Measurements from ENCODE around the gene SEPHS1.

The SEPHS1 gene

DNA sequence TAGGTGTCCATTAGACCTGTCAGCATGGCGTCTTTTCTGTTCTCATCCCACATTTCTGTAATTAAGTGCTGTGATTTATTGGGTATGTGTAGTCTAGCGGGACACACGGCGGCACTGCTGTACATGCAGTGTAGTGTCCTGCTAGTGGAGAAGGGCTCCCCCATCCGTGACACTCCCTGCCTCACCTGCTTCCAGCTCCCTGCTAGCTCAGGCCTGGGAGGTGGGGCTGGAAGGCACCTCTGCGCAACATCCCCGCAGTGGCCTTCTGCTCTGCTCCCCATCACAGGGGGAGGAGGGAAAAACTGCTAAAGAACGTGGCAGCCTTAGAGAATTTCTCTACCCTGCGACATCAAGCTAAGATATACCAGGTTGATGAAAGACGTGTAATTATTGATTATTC is 19.5 kb downstream of the SEPHS1 start:
- DNase-seq (ENCODE audit: low read depth in 2 of 2): no peak

- DNase-seq (ENCODE audit: low read depth in 2 of 2): no peak
Observed at GRCh38 chr10:13328126-13328525, 20.0 kb downstream of the SEPHS1 start.

DNA sequence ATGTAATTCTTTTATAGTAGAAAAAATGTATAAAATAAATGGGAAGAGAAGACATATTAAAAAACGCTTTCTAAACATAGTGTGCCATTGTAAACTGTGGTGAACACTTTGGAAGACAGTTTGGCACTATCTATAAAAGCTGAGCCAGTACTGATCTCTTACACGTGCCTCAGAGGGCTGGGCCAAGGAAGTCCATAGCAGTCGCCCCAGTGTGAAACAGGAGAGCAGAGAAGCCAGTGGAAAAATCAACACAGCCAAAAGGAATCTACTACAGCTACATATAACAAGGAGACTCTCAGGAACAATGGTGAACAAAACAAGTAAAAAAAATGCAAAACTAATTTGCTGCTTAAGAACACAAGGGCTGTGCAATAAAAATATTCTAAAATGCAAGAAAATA is 20.6 kb downstream of the SEPHS1 start:
- no peak for DNase-seq (ENCODE audit: low read depth in 2 of 2)

GRCh38 chr10:13322615-13323148 is 25.4 kb downstream of the SEPHS1 start:
- no peak for DNase-seq (ENCODE audit: low read depth in 2 of 2)

DNA sequence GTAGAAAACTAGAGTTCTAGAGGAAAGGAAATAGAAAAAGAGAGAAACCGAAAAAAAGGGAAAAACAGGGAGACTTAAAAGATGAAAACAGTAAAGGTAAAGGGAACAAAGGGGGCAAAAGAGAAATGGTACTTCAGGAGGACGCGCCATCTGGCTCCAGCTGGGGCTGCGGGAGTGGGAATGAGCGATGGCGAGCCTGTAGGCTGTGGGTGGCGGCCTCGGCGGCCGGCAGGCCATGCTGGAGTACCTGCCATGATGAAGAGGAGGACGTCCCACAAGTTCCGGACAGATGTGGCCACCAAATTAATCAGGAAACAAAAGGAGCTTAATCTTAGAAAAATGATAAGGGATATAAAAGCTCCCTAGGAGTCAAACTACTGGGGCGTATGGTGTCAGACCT is 26.5 kb downstream of the SEPHS1 start:
- no peak for DNase-seq (ENCODE audit: low read depth in 2 of 2)

DNA sequence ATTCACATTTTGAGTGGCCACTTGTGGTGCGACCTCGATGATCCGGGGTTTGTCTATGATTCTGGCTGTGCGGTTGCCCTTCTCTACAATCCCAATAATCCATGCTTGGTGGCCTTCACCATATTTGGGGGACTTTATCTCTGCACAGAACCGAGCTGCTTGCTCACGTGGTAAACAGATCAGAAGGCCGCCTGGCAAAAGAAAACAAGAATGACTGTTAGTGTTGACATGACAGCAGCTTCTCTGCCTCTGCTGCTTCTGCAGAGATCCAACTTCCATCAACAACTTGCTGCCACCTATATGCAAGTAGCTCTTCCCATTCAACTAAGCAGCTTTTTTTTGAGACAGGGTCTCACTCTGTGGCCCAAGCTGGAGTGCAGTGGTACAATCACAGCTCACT is 28.9 kb downstream of the SEPHS1 start:
- DNase-seq (ENCODE audit: low read depth in 2 of 2): no peak

DNA sequence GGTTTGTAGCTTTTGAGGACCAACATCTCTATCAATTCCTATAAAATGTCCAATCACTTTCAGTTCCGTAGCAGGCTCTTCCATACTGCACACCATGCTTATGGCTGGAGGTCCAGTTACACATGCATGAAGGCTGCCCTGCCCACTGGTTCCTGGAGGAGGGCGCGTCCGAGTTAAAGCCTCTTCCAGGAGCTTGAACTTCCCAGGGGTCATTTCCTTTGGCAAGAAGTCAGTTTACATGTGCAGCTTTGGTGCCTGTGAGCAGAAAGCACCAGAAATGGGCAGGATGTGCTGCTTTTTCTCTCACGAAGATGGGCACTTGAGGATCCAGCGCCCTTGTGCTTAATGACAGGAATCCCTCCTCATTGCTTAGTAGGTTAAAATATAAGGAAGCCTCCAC is 30.6 kb downstream of the SEPHS1 start:
- DNase-seq (ENCODE audit: low read depth in 2 of 2): no peak

GRCh38 chr10:13316635-13317311 is 31.3 kb downstream of the SEPHS1 start:
- DNase-seq (ENCODE audit: low read depth in 2 of 2): no peak

GRCh38 chr10:13315361-13315760 is 32.7 kb downstream of the SEPHS1 start:
- DNase-seq (ENCODE audit: low read depth in 2 of 2): no peak

GRCh38 chr10:13311177-13311575 is 36.9 kb downstream of the SEPHS1 start:
- DNase-seq (ENCODE audit: low read depth in 2 of 2): no peak

DNA sequence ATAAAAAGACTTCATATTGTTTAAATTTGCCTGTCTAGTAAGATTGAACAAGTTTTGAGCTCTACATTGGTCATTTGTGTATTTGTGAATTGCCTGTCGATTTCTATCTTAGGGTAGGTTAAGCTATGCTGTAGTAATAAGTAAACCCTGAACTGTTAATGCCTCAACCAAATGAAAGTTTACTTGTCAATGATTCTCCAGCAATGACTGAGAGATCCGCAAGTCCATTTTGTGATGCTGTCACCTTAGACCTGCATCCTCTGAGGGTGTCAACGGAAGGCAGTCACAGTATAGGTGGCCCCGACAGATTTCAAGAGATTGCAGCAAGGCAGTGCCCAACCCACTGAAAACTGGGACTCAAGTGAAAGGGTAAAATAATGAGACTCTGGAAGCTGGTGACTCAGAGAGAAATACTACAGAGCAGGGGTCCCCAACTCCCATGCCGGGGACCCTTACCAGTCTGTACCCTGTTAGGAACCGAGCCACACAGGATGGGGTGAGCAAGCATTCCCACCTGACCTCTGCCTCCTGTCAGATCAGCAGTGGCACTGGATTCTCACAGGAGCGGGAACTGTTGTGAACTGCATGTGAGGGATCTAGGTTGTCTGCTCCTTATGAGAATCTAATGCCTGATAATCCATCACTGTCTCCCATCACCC is 37.4 kb downstream of the SEPHS1 start:
- DNase-seq (ENCODE audit: low read depth in 2 of 2): no peak

DNA sequence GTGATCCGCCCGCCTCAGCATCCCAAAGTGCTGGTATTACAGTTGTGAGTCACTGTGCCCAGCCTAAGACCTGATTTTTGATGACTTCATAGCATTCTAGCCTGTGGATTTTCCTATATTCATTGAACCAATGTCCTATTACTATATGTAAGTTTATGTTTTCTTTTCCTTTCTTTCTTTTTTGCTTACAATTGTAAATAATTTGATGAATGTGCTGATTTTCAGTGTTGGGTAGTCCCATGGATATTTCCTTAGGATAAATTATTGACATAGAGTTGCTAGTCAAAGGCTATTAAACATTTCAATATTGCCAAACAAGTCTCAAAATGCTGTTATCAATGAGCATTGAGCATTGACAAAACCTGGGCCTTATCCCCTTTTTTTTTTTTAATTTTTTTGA is 38.3 kb downstream of the SEPHS1 start:
- DNase-seq (ENCODE audit: low read depth in 2 of 2): no peak

DNA sequence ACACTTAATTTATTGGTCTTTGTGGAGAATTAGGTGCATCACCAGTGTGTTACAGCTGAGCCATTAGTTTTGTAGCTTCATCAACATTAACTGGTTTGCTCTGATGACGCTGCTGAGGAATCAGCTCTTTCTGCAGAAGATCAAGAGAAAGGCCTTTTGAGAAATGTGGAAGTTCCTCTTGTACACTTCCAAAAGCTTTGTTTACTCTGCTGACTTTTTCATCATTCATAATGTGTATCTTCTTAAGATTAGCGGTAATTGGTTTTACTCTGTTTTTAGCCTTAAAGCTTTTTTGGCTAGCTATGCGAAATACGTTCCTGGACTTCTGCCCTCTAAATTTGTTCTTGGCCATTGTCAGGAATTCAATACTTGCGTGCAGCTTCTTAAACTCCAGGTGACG is 40.0 kb downstream of the SEPHS1 start:
- DNase-seq (ENCODE audit: low read depth in 2 of 2): no peak

DNA sequence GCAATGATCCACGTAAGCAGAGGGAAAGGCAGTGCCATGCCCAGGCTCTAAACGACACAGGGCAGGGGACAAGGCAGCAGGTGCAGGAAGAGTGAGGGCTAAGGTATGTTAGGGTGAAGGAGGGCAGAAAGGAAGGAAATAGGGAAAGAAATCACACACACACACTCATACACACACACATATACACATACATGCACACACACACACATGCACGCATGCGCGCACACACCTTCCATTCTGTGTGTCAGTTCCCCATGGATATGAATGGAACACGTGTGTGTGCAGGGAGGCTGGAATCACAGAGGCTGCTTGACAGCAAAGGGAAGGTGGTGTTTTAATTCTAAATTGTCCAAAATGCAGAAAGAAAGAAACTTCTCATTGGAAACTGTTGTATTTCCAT is 42.0 kb downstream of the SEPHS1 start:
- no peak for DNase-seq (ENCODE audit: low read depth in 2 of 2)

DNA sequence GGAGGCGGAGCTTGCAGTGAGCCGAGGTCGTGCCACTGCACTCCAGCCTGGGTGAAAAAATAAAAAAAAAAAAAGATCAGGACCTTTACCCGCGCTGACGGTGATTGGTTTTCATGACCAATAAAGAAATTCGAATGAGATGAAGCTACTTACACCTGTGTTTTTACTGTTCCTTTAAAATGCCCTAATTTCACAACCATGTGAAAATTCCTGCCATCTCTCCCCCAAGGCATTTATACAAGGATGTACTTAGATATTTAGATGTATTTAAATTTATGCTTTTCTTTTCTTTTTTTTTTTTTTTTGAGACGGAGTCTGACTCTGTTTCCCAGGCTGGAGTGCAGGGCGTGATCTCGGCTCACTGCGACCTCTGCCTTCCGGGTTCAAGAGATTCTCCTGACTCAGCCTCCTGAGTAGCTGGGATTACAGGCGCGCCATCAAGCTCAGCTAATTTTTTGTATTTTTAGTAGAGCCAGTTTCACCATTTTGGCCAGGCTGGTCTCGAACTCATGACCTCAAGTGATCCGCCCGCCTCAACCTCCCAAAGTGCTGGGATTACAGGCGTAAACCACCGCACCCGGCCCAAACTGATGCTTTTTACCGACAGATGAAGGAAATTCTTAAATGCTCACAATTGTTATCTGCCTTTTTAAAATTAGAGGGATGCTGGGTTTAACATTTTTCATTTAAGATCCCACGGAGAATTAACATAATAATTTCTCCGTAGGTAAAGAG is 45.1 kb downstream of the SEPHS1 start:
- DNase-seq (ENCODE audit: low read depth in 2 of 2): no peak

GRCh38 chr10:13299437-13300287 is 48.4 kb downstream of the SEPHS1 start, which contains the start of gene PHYH:
Gene PHYH (minus strand): TSS chr10:13300064. CDS start chr10:13300042, 22 bp downstream.
- DNase-seq (ENCODE audit: low read depth in 2 of 2): peak; percentile 65 to 71

GRCh38 chr10:13298748-13299436 is 49.2 kb downstream of the SEPHS1 start:
- no peak for DNase-seq (ENCODE audit: low read depth in 2 of 2)

DNA sequence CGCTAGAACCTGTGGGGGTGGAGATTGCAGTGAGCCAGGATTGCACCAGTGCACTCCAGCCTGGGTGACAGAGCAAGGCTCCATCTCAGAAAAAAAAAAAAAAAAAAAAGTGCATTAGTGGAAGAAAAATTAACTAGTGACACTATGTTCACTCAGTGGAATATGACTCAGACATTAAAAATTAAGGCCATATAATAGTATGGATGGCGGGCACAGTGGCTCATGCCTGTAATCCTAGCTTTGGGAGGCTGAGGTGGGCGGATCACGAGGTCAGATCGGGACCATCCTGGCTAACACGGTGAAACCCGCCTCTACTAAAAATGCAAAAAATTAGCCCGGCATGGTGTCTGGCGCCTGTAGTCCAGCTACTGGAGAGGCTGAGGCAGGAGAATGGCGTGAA is 51.6 kb downstream of the SEPHS1 start:
- no peak for DNase-seq (ENCODE audit: low read depth in 2 of 2)

DNA sequence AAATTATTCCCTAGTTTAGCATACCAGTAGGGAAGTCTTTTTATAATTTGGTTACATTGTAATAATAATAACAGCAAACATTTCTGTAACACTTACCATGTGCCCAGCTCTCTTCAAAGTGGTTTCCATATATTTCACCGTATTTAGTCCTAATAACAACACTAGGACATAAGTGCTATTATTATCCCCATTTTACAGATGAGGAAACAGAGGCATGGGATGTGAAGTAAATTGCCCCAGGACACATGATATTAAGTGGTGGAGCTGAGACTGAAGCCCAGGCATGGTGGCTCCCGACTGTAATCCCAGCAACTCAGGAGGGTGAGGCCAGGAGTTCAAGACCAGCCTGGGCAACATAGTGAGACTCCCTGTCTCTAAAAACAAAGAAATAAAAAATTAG is 53.3 kb downstream of the SEPHS1 start:
- DNase-seq (ENCODE audit: low read depth in 2 of 2): no peak

GRCh38 chr10:13291821-13292773 is 56.0 kb downstream of the SEPHS1 start:
- DNase-seq (ENCODE audit: low read depth in 2 of 2): no peak
